ENCODE data around the gene CHRNA9.
A peak's percentile ranks its signal among the peaks of the same experiment; 100 is the strongest.

The CHRNA9 gene

DNA sequence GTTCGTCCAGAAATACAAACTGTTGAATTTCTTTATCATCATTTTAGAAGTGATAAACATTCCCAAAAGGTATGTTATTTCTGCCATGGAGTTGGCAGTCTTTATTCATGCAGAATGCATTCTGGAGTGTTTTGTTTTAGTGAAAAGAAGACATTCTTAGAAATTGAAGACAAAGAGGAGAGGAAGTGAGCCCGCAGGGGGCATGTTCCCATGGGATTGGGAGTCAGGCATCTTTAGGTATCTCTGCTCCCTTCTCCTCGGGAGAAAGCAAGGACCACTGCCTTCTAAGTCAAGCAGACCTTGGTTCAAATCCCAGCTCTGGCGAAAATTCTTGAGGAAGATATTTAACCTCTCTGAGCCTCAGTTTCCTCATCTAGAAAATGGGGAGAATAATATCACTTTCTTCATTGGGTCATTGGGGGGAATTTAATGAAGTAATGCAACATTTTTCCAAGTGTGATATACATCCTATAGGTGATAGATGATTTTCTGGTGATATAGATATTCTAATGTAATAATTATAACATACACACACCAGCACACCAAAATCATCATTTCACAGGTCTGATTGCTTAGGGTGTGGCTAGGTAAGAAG, 26.5 kb upstream of the CHRNA9 start:
- Histone ChIP-seq H3K4me1 (ENCODE audit: control insufficient read depth, insufficient read depth, low read length) (peaks cover 3% of the 10 kb centered on the region; the same call in 1 of the 2 replicates), H3K27ac (ENCODE audit: low read length) (no peak overlapping the region), H3K9me3 (ENCODE audit: control insufficient read depth, insufficient read depth, low read length) (no peaks in the 10 kb centered on the region), H3K4me3 (ENCODE audit: low read length) (no peak overlapping the region), H3K36me3 (ENCODE audit: control insufficient read depth, insufficient read depth, low read length) (no peaks in the 10 kb centered on the region), H3K27me3 (ENCODE audit: control insufficient read depth, insufficient read depth, low read length) (no peaks in the 10 kb centered on the region)
- DNase-seq (ENCODE audit: low read depth, low spot score), result no peak
- WGBS (ENCODE audit: insufficient coverage, insufficient read length), result no CpG with 5 or more reads among the region's 4 CpGs

DNA sequence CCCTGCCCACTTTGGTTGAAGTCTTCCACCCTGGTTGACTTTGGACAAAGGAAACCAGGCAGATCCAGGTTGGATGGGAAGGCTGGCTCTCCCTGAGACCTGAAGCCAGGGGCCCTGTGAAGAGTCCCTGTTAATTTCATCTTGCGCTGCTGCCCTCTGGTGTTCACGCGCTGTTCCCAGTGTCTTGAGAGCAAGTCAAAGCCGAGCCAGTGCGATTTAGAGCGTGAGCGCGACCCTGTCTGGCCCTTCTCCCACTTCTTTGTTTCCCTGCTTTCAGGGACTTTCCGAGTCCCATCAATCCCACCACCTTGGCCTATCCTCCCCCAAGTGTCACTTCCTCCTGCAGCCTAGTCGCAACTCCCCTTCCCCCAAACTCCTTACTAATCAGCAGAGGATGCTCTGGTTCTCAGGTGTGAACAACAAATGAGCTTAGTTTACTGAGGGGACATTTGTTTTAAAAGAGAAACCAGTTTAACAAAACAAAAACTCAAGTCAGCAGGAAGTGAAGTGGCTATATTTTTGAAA, 25.8 kb upstream of the CHRNA9 start:
- Histone ChIP-seq H3K4me3 (ENCODE audit: low read length) (no peak overlapping the region), H3K36me3 (ENCODE audit: control insufficient read depth, insufficient read depth, low read length) (no peaks in the 10 kb centered on the region), H3K4me1 (ENCODE audit: control insufficient read depth, insufficient read depth, low read length) (peaks cover 3% of the 10 kb centered on the region; the same call in 1 of the 2 replicates), H3K27me3 (ENCODE audit: control insufficient read depth, insufficient read depth, low read length) (no peaks in the 10 kb centered on the region), H3K9me3 (ENCODE audit: control insufficient read depth, insufficient read depth, low read length) (no peaks in the 10 kb centered on the region), H3K27ac (ENCODE audit: low read length) (no peak overlapping the region)
- WGBS (ENCODE audit: insufficient coverage, insufficient read length), result no CpG with 5 or more reads among the region's 10 CpGs
- DNase-seq (ENCODE audit: low read depth, low spot score), result peak; percentile 95

DNA sequence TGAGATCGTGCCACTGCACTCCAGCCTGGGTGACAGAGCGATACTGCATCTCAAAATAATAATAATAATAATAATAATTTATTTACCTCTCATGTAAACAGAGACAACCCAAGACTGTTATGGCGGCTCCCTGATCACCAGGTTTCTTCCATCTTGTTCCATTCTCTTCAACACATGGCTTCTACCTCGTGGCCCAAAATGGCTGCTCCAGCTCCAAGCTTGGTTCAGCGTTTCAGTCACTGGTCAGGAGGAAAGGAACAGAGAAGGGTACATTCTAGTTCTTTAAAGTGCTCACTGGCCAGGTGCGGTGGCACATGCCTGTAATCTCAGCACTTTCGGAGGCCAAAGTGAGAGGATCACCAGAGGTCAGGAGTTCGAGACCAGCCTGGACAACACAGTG, 24.9 kb upstream of the CHRNA9 start:
- H3K27me3 ChIP-seq (ENCODE audit: control insufficient read depth, insufficient read depth, low read length), result no peaks in the 10 kb centered on the region
- H3K36me3 ChIP-seq (ENCODE audit: control insufficient read depth, insufficient read depth, low read length), result no peaks in the 10 kb centered on the region
- H3K9me3 ChIP-seq (ENCODE audit: control insufficient read depth, insufficient read depth, low read length), result no peaks in the 10 kb centered on the region
- H3K4me1 ChIP-seq (ENCODE audit: control insufficient read depth, insufficient read depth, low read length), result peaks cover 3% of the 10 kb centered on the region; the same call in 1 of the 2 replicates
- WGBS (ENCODE audit: insufficient coverage, insufficient read length), result no CpG with 5 or more reads among the region's 8 CpGs
- no peak for DNase-seq (ENCODE audit: low read depth, low spot score)
- no peak overlapping the region for H3K27ac ChIP-seq (ENCODE audit: low read length)
- no peak overlapping the region for H3K4me3 ChIP-seq (ENCODE audit: low read length)

DNA sequence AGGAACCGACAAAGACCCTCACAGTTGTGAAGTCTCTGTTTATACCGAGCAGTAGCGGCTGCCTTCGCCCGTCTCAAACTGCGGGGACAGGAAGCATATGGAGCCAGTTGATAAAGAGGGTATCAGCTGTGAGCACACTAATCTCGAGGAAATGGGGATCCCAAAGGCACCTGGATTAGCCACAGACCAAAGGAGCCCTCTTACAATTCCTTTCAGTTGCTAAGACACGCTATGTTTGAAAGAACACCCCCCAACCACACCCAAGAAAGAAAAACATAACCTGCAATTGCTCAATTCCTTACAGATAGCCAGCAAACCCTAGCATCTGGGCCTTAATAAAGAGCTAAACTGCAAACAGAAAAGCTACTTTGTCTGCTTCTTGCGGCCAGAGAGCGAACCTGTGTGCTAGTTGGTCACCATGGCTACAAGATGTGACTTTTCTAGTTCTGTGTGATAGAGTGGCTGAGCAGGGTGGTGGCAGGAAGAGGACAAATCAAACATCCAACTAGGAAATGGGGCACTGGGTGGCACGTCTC, 23.3 kb upstream of the CHRNA9 start:
- Histone ChIP-seq H3K36me3 (ENCODE audit: control insufficient read depth, insufficient read depth, low read length) (no peaks in the 10 kb centered on the region), H3K27me3 (ENCODE audit: control insufficient read depth, insufficient read depth, low read length) (no peaks in the 10 kb centered on the region), H3K4me3 (ENCODE audit: low read length) (no peak overlapping the region), H3K9me3 (ENCODE audit: control insufficient read depth, insufficient read depth, low read length) (no peaks in the 10 kb centered on the region), H3K27ac (ENCODE audit: low read length) (no peak overlapping the region), H3K4me1 (ENCODE audit: control insufficient read depth, insufficient read depth, low read length) (peaks cover 3% of the 10 kb centered on the region; the same call in 1 of the 2 replicates)
- no CpG with 5 or more reads among the region's 11 CpGs for WGBS (ENCODE audit: insufficient coverage, insufficient read length)
- no peak for DNase-seq (ENCODE audit: low read depth, low spot score)

DNA sequence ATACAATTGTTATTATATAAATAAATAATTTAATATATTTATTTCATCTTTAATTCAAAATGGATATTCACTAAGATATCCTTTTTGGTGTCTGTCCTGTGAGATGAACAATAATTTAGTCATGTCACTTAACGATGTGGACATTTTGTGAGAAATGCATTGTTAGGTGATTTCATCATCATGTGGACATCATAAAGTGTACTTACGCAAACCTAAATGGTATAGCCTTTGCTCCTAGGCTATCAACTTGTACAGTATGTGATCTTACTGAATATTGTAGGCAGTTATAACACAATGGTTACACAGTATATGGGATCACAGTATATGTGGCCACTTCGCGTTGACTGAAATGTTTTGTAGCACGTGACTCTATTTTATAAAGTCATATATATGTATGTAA, 20.2 kb upstream of the CHRNA9 start:
- Histone ChIP-seq H3K9me3 (ENCODE audit: control insufficient read depth, insufficient read depth, low read length) (no peaks in the 10 kb centered on the region), H3K4me1 (ENCODE audit: control insufficient read depth, insufficient read depth, low read length) (peaks cover 3% of the 10 kb centered on the region; the same call in 1 of the 2 replicates), H3K36me3 (ENCODE audit: control insufficient read depth, insufficient read depth, low read length) (no peaks in the 10 kb centered on the region), H3K27me3 (ENCODE audit: control insufficient read depth, insufficient read depth, low read length) (no peaks in the 10 kb centered on the region), H3K27ac (ENCODE audit: low read length) (no peak overlapping the region), H3K4me3 (ENCODE audit: low read length) (no peak overlapping the region)
- no CpG with 5 or more reads among the region's 5 CpGs for WGBS (ENCODE audit: insufficient coverage, insufficient read length)
- no peak for DNase-seq (ENCODE audit: low read depth, low spot score)

DNA sequence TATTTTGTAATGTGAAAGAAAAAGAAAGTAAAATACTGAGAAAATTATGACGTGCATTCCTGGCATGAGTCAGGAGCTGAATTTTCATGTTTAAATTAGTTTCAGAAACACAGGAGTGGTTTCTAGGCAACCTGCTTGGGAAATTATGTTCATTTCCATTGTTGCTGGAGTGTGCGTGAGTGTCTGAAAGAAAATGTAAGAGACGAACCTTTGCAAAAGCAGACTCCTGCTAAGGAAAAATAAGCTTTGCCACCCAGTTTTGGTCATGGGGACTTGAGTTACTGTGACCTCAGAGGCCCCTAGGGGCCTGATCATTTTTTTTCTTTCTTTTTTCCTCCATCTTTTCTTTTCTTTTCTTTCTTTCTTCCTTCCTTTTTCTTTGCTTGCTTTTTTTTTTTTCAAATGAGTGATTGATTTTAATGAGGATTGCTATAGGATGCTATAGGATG, 18.8 kb upstream of the CHRNA9 start:
- Histone ChIP-seq H3K27me3 (ENCODE audit: control insufficient read depth, insufficient read depth, low read length) (no peaks in the 10 kb centered on the region), H3K36me3 (ENCODE audit: control insufficient read depth, insufficient read depth, low read length) (no peaks in the 10 kb centered on the region), H3K27ac (ENCODE audit: low read length) (no peak overlapping the region), H3K4me3 (ENCODE audit: low read length) (no peak overlapping the region), H3K4me1 (ENCODE audit: control insufficient read depth, insufficient read depth, low read length) (peaks cover 3% of the 10 kb centered on the region; the same call in 1 of the 2 replicates), H3K9me3 (ENCODE audit: control insufficient read depth, insufficient read depth, low read length) (no peaks in the 10 kb centered on the region)
- WGBS (ENCODE audit: insufficient coverage, insufficient read length), result no CpG with 5 or more reads among the region's 3 CpGs
- no peak for DNase-seq (ENCODE audit: low read depth, low spot score)

DNA sequence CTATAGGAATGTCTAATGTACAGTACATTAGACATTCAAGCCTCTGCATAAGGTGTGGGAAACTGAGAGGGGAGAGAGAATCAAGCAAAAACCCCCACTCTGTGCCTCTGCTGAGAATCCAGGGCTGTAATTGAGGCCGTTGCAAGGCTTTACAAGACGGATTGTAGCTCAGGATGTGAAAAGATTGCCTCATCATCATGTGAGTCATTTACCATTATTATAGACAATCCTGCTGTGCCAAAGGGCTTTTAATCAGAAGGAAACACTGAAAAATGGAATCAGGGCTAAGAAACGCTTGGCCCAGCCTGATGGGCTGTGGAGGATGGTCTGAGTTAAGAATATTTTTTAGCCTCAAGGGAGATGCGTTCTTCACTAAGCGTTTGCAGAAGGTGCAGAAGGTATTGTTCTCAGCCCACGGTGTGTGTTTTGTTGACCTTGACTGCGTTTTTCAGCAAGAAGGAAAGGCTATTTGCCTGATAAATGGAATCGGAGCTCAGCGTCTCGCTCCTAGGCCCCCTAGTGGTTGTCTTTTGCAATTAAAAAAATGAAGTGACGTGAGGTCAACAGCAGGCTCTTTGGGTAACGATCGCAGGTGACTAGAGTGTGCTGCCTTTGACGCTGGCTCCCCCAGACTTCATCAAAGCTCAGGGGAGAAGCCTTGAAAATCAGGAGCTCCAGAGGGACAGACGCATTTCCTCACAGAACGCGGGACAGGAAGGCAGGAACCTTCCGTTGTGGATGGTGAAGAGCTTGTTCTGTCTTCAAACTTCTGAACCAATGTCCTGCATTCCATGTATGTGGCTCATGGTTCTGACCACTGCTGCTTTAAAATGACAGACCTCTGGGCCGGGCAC, 18.1 kb upstream of the CHRNA9 start:
- peak; percentile 64 for DNase-seq (ENCODE audit: low read depth, low spot score)

DNA sequence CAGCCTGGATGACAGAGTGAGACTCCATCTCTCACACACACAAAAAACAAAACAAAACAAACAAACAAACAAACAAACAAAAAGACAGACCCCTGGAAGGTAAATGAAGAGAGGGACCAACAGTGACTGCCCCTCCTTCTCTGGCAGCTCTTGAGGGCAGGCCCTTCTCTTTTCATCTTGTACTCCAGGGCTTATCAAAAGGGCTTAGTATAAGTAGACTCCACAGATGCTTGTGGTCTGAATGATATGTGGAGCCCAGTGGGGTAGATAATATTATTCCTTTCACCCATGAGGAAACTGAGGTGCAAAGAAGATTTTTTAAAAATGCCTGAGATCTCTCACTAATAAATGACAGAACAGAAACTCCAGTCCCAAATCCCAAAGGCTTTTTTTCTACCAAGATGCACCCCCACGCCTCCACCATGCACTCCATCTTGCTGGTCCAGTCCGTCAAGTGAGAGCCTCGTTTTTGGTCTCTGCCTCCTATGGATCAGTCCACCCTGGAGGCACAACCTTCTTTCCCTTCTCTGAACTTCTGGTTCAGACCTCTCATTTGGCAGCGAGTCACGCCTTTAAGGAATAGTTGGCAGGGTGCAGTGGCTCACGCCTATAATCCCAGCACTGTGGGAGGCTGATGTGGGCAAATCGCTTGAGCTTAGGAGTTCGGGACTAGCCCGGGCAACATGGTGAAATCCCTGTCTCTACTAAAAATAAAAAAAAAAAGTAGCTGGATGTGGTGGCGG, 17.0 kb upstream of the CHRNA9 start:
- no peak for DNase-seq (ENCODE audit: low read depth, low spot score)
- no peaks in the 10 kb centered on the region for H3K27me3 ChIP-seq (ENCODE audit: control insufficient read depth, insufficient read depth, low read length)
- H3K9me3 ChIP-seq (ENCODE audit: control insufficient read depth, insufficient read depth, low read length), result no peaks in the 10 kb centered on the region
- H3K27ac ChIP-seq (ENCODE audit: low read length), result no peak overlapping the region
- H3K36me3 ChIP-seq (ENCODE audit: control insufficient read depth, insufficient read depth, low read length), result no peaks in the 10 kb centered on the region
- WGBS (ENCODE audit: insufficient coverage, insufficient read length), result no CpG with 5 or more reads among the region's 10 CpGs
- 0 out of 2 replicates have a peak, but pooled peaks cover 2% of the 10 kb centered on the region for H3K4me1 ChIP-seq (ENCODE audit: control insufficient read depth, insufficient read depth, low read length)
- H3K4me3 ChIP-seq (ENCODE audit: low read length), result no peak overlapping the region

More for the DNA sequence above, 18.1 kb upstream of the CHRNA9 start:
- no CpG with 5 or more reads among the region's 19 CpGs for WGBS (ENCODE audit: insufficient coverage, insufficient read length)
- Histone ChIP-seq H3K36me3 (ENCODE audit: control insufficient read depth, insufficient read depth, low read length) (no peaks in the 10 kb centered on the region), H3K4me1 (ENCODE audit: control insufficient read depth, insufficient read depth, low read length) (peaks cover 2% of the 10 kb centered on the region; the same call in 1 of the 2 replicates), H3K9me3 (ENCODE audit: control insufficient read depth, insufficient read depth, low read length) (no peaks in the 10 kb centered on the region), H3K4me3 (ENCODE audit: low read length) (no peak overlapping the region), H3K27ac (ENCODE audit: low read length) (no peak overlapping the region), H3K27me3 (ENCODE audit: control insufficient read depth, insufficient read depth, low read length) (no peaks in the 10 kb centered on the region)

DNA sequence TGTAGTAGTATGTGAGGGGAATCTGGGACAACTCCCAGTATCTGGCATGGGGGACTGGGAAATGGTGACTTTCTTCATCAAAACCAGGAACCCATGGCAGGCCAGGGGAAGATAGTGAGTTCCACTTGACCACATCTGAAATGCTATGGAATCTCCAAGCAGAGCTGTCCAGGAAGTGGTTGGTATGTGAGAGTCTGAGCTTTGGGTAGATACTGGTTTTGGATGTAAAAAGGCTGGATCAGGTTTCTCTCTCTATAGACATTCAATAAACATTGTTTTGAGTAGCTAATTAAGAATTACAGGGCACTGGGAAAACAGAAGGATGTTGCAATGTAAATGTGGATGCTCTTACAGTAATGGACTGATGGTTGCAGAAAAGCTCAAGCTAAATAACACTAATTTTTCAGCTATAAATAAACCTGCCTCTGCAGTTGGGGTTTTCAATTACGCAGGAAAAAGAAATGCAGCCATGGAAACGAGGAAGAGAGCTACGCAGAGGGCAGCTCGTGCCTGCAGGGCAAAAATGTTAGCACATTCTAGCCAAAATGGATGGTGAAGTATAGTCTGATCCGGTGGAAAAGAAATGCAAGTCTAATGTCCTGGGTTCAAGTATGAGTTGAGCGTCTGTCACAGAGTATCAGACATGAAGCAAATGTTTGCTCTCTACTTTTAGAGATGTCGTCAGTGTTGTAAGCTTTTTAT, 13.4 kb upstream of the CHRNA9 start:
- no peak for DNase-seq (ENCODE audit: low read depth, low spot score)
- Histone ChIP-seq H3K27ac (ENCODE audit: low read length) (no peak overlapping the region), H3K36me3 (ENCODE audit: control insufficient read depth, insufficient read depth, low read length) (no peaks in the 10 kb centered on the region), H3K4me1 (ENCODE audit: control insufficient read depth, insufficient read depth, low read length) (0 out of 2 replicates have a peak, but pooled peaks cover 2% of the 10 kb centered on the region), H3K9me3 (ENCODE audit: control insufficient read depth, insufficient read depth, low read length) (no peaks in the 10 kb centered on the region), H3K27me3 (ENCODE audit: control insufficient read depth, insufficient read depth, low read length) (no peaks in the 10 kb centered on the region), H3K4me3 (ENCODE audit: low read length) (no peak overlapping the region)
- no CpG with 5 or more reads among the region's 7 CpGs for WGBS (ENCODE audit: insufficient coverage, insufficient read length)

Data from iPS DF 6.9 (cell line).